Ramos (cell line): ENCODE results near the gene RAB6A.
"Not testable (repeated sequence)": the region's sequence is repeated elsewhere in the genome, so short reads cannot be mapped to it uniquely, and the experiment has no call there.

Source experiments
- in situ Hi-C: fragments of 300-500 bp; cut with MboI; formaldehyde crosslinking; loops from one replicate; pipeline ENCODE4 v1.14.3; 2022; ENCODE audit warnings: low sequenced_read_pairs; ENCODE audit not compliant: unreplicated experiment

Gene RAB6A

GRCh38 chr11:73729594-73730206 lies 31.2 kb downstream of the RAB6A start:
- in situ Hi-C loops, result no loop called here

- in situ Hi-C loops, result no loop called here
Measured at GRCh38 chr11:73728000-73728399, 32.9 kb downstream of the RAB6A start.

- in situ Hi-C loops, result no loop called here
Measured at GRCh38 chr11:73726825-73727224, 34.0 kb downstream of the RAB6A start.

GRCh38 chr11:73717136-73717535 lies 43.7 kb downstream of the RAB6A start:
- in situ Hi-C loops, result no loop called here

GRCh38 chr11:73716153-73717056 lies 44.5 kb downstream of the RAB6A start:
- in situ Hi-C loops, result no loop called here

GRCh38 chr11:73715541-73715940 lies 45.3 kb downstream of the RAB6A start:
- in situ Hi-C loops, result no loop called here

- in situ Hi-C loops, result no loop called here
Measured at GRCh38 chr11:73710964-73711363, 49.9 kb downstream of the RAB6A start.

- in situ Hi-C loops, result no loop called here
Measured at GRCh38 chr11:73705053-73705452, 55.8 kb downstream of the RAB6A start.

- in situ Hi-C loops, result no loop called here
Measured at GRCh38 chr11:73693899-73694525, 66.9 kb downstream of the RAB6A start.

- in situ Hi-C loops, result no loop called here
Measured at GRCh38 chr11:73680687-73681086, 80.2 kb downstream of the RAB6A start.

- in situ Hi-C loops, result not testable (repeated sequence)
Measured at GRCh38 chr11:73676552-73676951, 84.3 kb downstream of the RAB6A start.

- in situ Hi-C loops, result no loop called here
Measured at GRCh38 chr11:73671701-73672100, 89.2 kb downstream of the RAB6A start.

- in situ Hi-C loops, result no loop called here
Measured at GRCh38 chr11:73670808-73671207, 90.1 kb downstream of the RAB6A start.

- in situ Hi-C loops, result no loop called here
Measured at GRCh38 chr11:73667891-73668290, 93.0 kb downstream of the RAB6A start.

GRCh38 chr11:73664877-73665276 lies 96.0 kb downstream of the RAB6A start:
- in situ Hi-C loops, result no loop called here

- in situ Hi-C loops, result no loop called here
Measured at GRCh38 chr11:73663604-73664495, 97.0 kb downstream of the RAB6A start.

GRCh38 chr11:73662445-73663157 lies 98.3 kb downstream of the RAB6A start:
- in situ Hi-C loops, result no loop called here

GRCh38 chr11:73661035-73661628 lies 99.7 kb downstream of the RAB6A start:
- in situ Hi-C loops, result no loop called here

- in situ Hi-C loops, result no loop called here
Measured at GRCh38 chr11:73660497-73661034, 100.3 kb downstream of the RAB6A start.
